ENCODE data around the gene CERCAM.

GRCh38 chr9:128390813-128391711 lies 29.6 kb upstream of the CERCAM start:
- TF ChIP-seq POLR2A (IDR thresholded peaks at IDR 0.05; ENCODE audit: low read length) (no peak), CTCF (IDR thresholded peaks at IDR 0.05) (no peak), MYC (IDR thresholded peaks at IDR 0.05; ENCODE audit: borderline replicate concordance, low read length) (no peak), HDAC2 (IDR thresholded peaks at IDR 0.05) (no peak), RAD21 (conservative IDR thresholded peaks at IDR 0.05 in 1 of 2, IDR thresholded peaks at IDR 0.05 in 1 of 2) (no peak), CBX8 (IDR thresholded peaks at IDR 0.05) (no peak), REST (IDR thresholded peaks at IDR 0.05) (no peak), CHD2 (IDR thresholded peaks at IDR 0.05; ENCODE audit: low read length, partially characterized antibody) (no peak), MAX (IDR thresholded peaks at IDR 0.05) (no peak), SREBF2 (IDR thresholded peaks at IDR 0.05) (no peak), RCOR1 (IDR thresholded peaks at IDR 0.05; ENCODE audit: low read depth, low read length) (no peak), HOXA7 (CRISPR knock-in tag; IDR thresholded peaks at IDR 0.05) (no peak), JUN (IDR thresholded peaks at IDR 0.05) (no peak)
